DND-41 (cell line): ENCODE data around the gene LIN9.

Experiments
- ATAC-seq: fragments of 200-7000 bp; cut with Tn5 transposase; 3 replicates; pipeline ENCODE4 v1.9.1; 2021; ENCODE audit warnings: low read depth; ENCODE audit not compliant: insufficient read depth
- DNase-seq: peaks from one replicate; pipeline ENCODE4 v3.0.0-alpha.2; 2020
- H2AFZ ChIP-seq: 2 replicates; pipeline ENCODE4 v1.6.0; 2012; ENCODE audit warnings: low read depth, low read length
- H3K27ac ChIP-seq: 2 replicates; pipeline ENCODE4 v1.5.1; 2012; ENCODE audit warnings: low read length, inconsistent platforms
- H3K27me3 ChIP-seq: fragments of 200-600 bp; sonication (generic); 2 replicates; pipeline ENCODE4 v1.6.0; 2012; ENCODE audit warnings: low read length, mild to moderate bottlenecking, inconsistent platforms; ENCODE audit not compliant: insufficient read depth, poor library complexity
- H3K36me3 ChIP-seq: 2 replicates; pipeline ENCODE4 v1.5.1; 2012; ENCODE audit warnings: low read length, inconsistent platforms; ENCODE audit not compliant: insufficient read depth
- H3K4me1 ChIP-seq: 2 replicates; pipeline ENCODE4 v1.5.1; 2012; ENCODE audit warnings: mild to moderate bottlenecking, low read length; ENCODE audit not compliant: insufficient read depth
- H3K4me2 ChIP-seq: 2 replicates; pipeline ENCODE4 v1.6.0; 2012; ENCODE audit warnings: mild to moderate bottlenecking, moderate library complexity, low read length, inconsistent platforms; ENCODE audit not compliant: insufficient read depth
- H3K4me3 ChIP-seq, 2 experiments: fragments of 200-600 bp in 1 of 2; shearing (Covaris generic) in 1 of 2; 2 replicates each; pipeline ENCODE4 v1.5.1; 2012 to 2016; ENCODE audit warnings: inconsistent platforms in 2 of 2, low read length in 2 of 2, mild to moderate bottlenecking in 2 of 2, low read depth in 1 of 2, moderate library complexity in 1 of 2
- H3K79me2 ChIP-seq: 2 replicates; pipeline ENCODE4 v1.6.0; 2012; ENCODE audit warnings: low read length, inconsistent platforms; ENCODE audit not compliant: insufficient read depth
- H3K9ac ChIP-seq: 2 replicates; pipeline ENCODE4 v1.6.0; 2012; ENCODE audit warnings: low read depth, mild to moderate bottlenecking, inconsistent platforms, low read length, moderate library complexity
- H3K9me3 ChIP-seq: 2 replicates; pipeline ENCODE4 v1.5.1; 2012; ENCODE audit warnings: low read length, moderate library complexity, mild to moderate bottlenecking, inconsistent platforms; ENCODE audit not compliant: insufficient read depth, severe bottlenecking
- H4K20me1 ChIP-seq: 2 replicates; pipeline ENCODE4 v1.6.0; 2012; ENCODE audit warnings: low read length; ENCODE audit not compliant: insufficient read depth
- CTCF ChIP-seq: IDR thresholded peaks from 2 replicates; pipeline ENCODE4 v1.5.1; 2012; ENCODE audit warnings: borderline replicate concordance, low read length, moderate library complexity, mild to moderate bottlenecking; ENCODE audit not compliant: poor library complexity, severe bottlenecking; ENCODE audit errors: extremely low read depth
- EZH2 ChIP-seq: IDR thresholded peaks from 3 replicates; pipeline ENCODE4 v1.6.1; 2012; ENCODE audit warnings: borderline replicate concordance, low read depth, mild to moderate bottlenecking, moderate library complexity, low read length, inconsistent platforms; ENCODE audit not compliant: severe bottlenecking

The LIN9 gene

GRCh38 chr1:226293553-226293920 lies 15.4 kb downstream of the LIN9 start:
- Histone ChIP-seq H3K79me2 (peaks cover 3% of the 10 kb centered on the region; the same call in 1 of the 2 replicates), H3K36me3 (peaks cover 74% of the 10 kb centered on the region), H3K9ac (no peak overlapping the region), H3K4me1 (no peaks in the 10 kb centered on the region), H3K27me3 (no peaks in the 10 kb centered on the region), H3K4me2 (no peak overlapping the region), H3K9me3 (no peaks in the 10 kb centered on the region), H3K27ac (no peak overlapping the region), H3K4me3 (no peak overlapping the region), H2AFZ (no peak overlapping the region), H4K20me1 (no peaks in the 10 kb centered on the region; the same call in 1 of the 2 replicates)
- no peak for TF ChIP-seq EZH2
- TF ChIP-seq CTCF: no peak
- DNase-seq (no peak), ATAC-seq (no peak)

GRCh38 chr1:226292874-226293552 lies 16.0 kb downstream of the LIN9 start:
- TF ChIP-seq CTCF (no peak), EZH2 (no peak)
- Histone ChIP-seq H3K36me3 (peaks cover 69% of the 10 kb centered on the region), H3K79me2 (peaks cover 3% of the 10 kb centered on the region; the same call in 1 of the 2 replicates)

GRCh38 chr1:226287587-226287986 lies 21.4 kb downstream of the LIN9 start:
- no peak overlapping the region for H3K4me3 ChIP-seq
- no peak overlapping the region for H3K27ac ChIP-seq
- H3K4me1 ChIP-seq: no peaks in the 10 kb centered on the region
- H3K9me3 ChIP-seq: no peaks in the 10 kb centered on the region
- no peaks in the 10 kb centered on the region for H3K27me3 ChIP-seq
- H4K20me1 ChIP-seq: no peaks in the 10 kb centered on the region; the same call in 1 of the 2 replicates
- no peak overlapping the region for H2AFZ ChIP-seq
- DNase-seq (no peak), ATAC-seq (no peak)
- no peak overlapping the region for H3K4me2 ChIP-seq
- H3K9ac ChIP-seq: no peak overlapping the region
- H3K36me3 ChIP-seq: peaks cover 60% of the 10 kb centered on the region
- TF ChIP-seq CTCF (no peak), EZH2 (no peak)
- 0 out of 2 replicates have a peak, but pooled peaks cover 3% of the 10 kb centered on the region for H3K79me2 ChIP-seq

More at GRCh38 chr1:226292874-226293552, 16.0 kb downstream of the LIN9 start:
- ATAC-seq (no peak), DNase-seq (no peak)
- H3K9me3 ChIP-seq: no peaks in the 10 kb centered on the region
- H2AFZ ChIP-seq: no peak overlapping the region
- H3K27ac ChIP-seq: no peak overlapping the region
- H3K27me3 ChIP-seq: no peaks in the 10 kb centered on the region
- H3K4me1 ChIP-seq: no peaks in the 10 kb centered on the region
- no peak overlapping the region for H3K4me2 ChIP-seq
- no peak overlapping the region for H3K9ac ChIP-seq
- H3K4me3 ChIP-seq: no peak overlapping the region
- H4K20me1 ChIP-seq: no peaks in the 10 kb centered on the region; the same call in 1 of the 2 replicates
